K562 (cell line): ENCODE data around the gene TCF12. TPM values are rescaled to one million over a fixed set of nuclear protein-coding genes. Genes with fewer than 3 reads are reported as not detected.

Experiments
- ATAC-seq: fragments of 200-7000 bp; cut with Tn5 transposase; 3 replicates; pipeline ENCODE4 v1.9.1; 2020; ENCODE audit warnings: moderate library complexity
- BruUV-seq: library from RNA; stranded (reverse); fragments of 400-500 nt; replicated peaks from 2 replicates; lab custom pipeline; 2021; lab: Mats Ljungman, UMichigan
- CTCF ChIA-PET: fragments of 300-600 bp; formaldehyde crosslinking; extraction: SDS; loops from one replicate; lab custom pipeline; 2021; ENCODE audit warnings: low intra/inter-chr PET ratio; lab: Yijun Ruan, JAX
- POLR2A ChIA-PET: fragments of 300-600, 350-650 bp; sonication (Branson Sonifier 250); formaldehyde crosslinking; extraction: SDS; loops from one replicate; lab custom pipeline; 2021; ENCODE audit warnings: antibody characterized with exemption, inconsistent platforms; lab: Yijun Ruan, JAX
- DNase-seq, 4 experiments: peaks; one replicate each; pipeline versions ENCODE4 v3.0.0 to v3.0.0-alpha.2; 2011 to 2018; ENCODE audit warnings: low spot score in 3 of 4, mixed read lengths in 3 of 4; ENCODE audit errors: extremely low read depth in 1 of 4
- FAIRE-seq: peaks from 2 replicates; lab custom pipeline; 2011; peaks lifted over from hg19 to GRCh38; lab: Jason Lieb, UNC
- H2AFZ ChIP-seq: 2 replicates; pipeline ENCODE4 v1.6.0; 2011; ENCODE audit warnings: low read depth, low read length, control low read depth, inconsistent platforms
- H3K27ac ChIP-seq: fragments of 200-600 bp; 3 replicates; pipeline ENCODE4 v1.8.0; 2011; ENCODE audit warnings: low read depth, mild to moderate bottlenecking, control low read depth, inconsistent platforms, low read length, moderate library complexity, mixed read lengths; ENCODE audit errors: extremely low read depth
- H3K27me3 ChIP-seq, 2 experiments: fragments of 300-600 bp in 1 of 2; 2 replicates in 1 of 2; 3 replicates in 1 of 2; pipeline versions ENCODE4 v1.6.0 to v1.8.0; 2011; ENCODE audit warnings: inconsistent platforms in 2 of 2, low read length in 2 of 2, mild to moderate bottlenecking in 1 of 2, mixed read lengths in 1 of 2, moderate library complexity in 1 of 2; ENCODE audit not compliant: control insufficient read depth in 2 of 2, insufficient read depth in 2 of 2
- H3K36me3 ChIP-seq: fragments of 300-600 bp; 3 replicates; pipeline ENCODE4 v1.8.0; 2011; ENCODE audit warnings: mild to moderate bottlenecking, low read length, inconsistent platforms; ENCODE audit not compliant: control insufficient read depth, insufficient read depth
- H3K4me1 ChIP-seq, 2 experiments: fragments of 200-600 bp in 1 of 2; replicated peaks in 1 of 2; 2 replicates in 1 of 2; 3 replicates in 1 of 2; pipeline versions ENCODE4 v1.5.1 to v1.8.0; 2011; ENCODE audit warnings: inconsistent platforms in 2 of 2, low read length in 2 of 2, mild to moderate bottlenecking in 1 of 2, mixed read lengths in 1 of 2, moderate library complexity in 1 of 2; ENCODE audit not compliant: control insufficient read depth in 2 of 2, insufficient read depth in 2 of 2
- H3K4me2 ChIP-seq: 2 replicates; pipeline ENCODE4 v1.6.1; 2011; ENCODE audit warnings: low read length, control low read depth, inconsistent platforms, mixed read lengths; ENCODE audit not compliant: insufficient read depth
- H3K4me3 ChIP-seq: fragments of 200-600 bp; sonication (generic), shearing (Covaris generic); 2 replicates; pipeline ENCODE4 v1.5.1; 2016; ENCODE audit warnings: control low read depth, inconsistent platforms
- H3K79me2 ChIP-seq: fragments of 200-600 bp; 3 replicates; pipeline ENCODE4 v1.8.0; 2011; ENCODE audit warnings: low read length, inconsistent platforms; ENCODE audit not compliant: control insufficient read depth, insufficient read depth
- H3K9ac ChIP-seq, 2 experiments: 2 replicates each; pipeline versions ENCODE4 v1.6.0 to v1.6.1; 2011; ENCODE audit warnings: low read depth in 2 of 2, low read length in 2 of 2, control low read depth in 1 of 2, inconsistent platforms in 1 of 2, mild to moderate bottlenecking in 1 of 2, mixed read lengths in 1 of 2; ENCODE audit not compliant: insufficient read depth in 1 of 2
- H3K9me1 ChIP-seq: one replicate; pipeline ENCODE4 v1.6.0; 2011; ENCODE audit warnings: inconsistent platforms, mild to moderate bottlenecking, low read length, moderate library complexity; ENCODE audit not compliant: control insufficient read depth, insufficient read depth
- H3K9me3 ChIP-seq: replicated peaks from 2 replicates; pipeline ENCODE4 v1.5.1; 2011; ENCODE audit warnings: low read depth, low read length, inconsistent platforms; ENCODE audit not compliant: control insufficient read depth, insufficient read depth
- H4K20me1 ChIP-seq: replicated peaks from 2 replicates; pipeline ENCODE4 v1.6.1; 2011; ENCODE audit warnings: low read length, inconsistent platforms, mixed read lengths; ENCODE audit not compliant: control insufficient read depth, insufficient read depth
- C11orf30 ChIP-seq: fragments of 450-650 bp; IDR thresholded peaks from 2 replicates; pipeline ENCODE4 v1.6.1; 2016; ENCODE audit warnings: low read depth, mild to moderate bottlenecking
- E2F5 ChIP-seq: sonication (generic); formaldehyde crosslinking; IDR thresholded peaks from 2 replicates; pipeline ENCODE4 v1.8.0; 2022; ENCODE audit warnings: mild to moderate bottlenecking, missing genetic modification reagents
- GABPB2 ChIP-seq: fragments of 250-450 bp; sonication (Bioruptor Pico); conservative IDR thresholded peaks from 2 replicates; pipeline ENCODE4 v1.5.1; 2021; ENCODE audit warnings: mild to moderate bottlenecking
- HCFC1 ChIP-seq: IDR thresholded peaks from 2 replicates; pipeline ENCODE4 v1.6.1; 2012; ENCODE audit warnings: low read depth, low read length, improper control_type of control experiment
- MEF2D ChIP-seq: conservative IDR thresholded peaks from 2 replicates; pipeline ENCODE4 v1.6.1; 2016; ENCODE audit warnings: low read depth, missing genetic modification characterization, missing compliant biosample characterization
- MXI1 ChIP-seq: IDR thresholded peaks from 2 replicates; pipeline ENCODE4 v1.6.1; 2011; ENCODE audit warnings: low read depth, mild to moderate bottlenecking, improper control_type of control experiment, low read length
- NCOA1 ChIP-seq: fragments of 450-650 bp; IDR thresholded peaks from 2 replicates; pipeline ENCODE4 v1.6.1; 2016; ENCODE audit warnings: low read depth
- NR2C2 ChIP-seq, 2 experiments: fragments of 200-800 bp in 1 of 2; sonication (Bioruptor generic) in 1 of 2; sonication (generic) in 1 of 2; formaldehyde crosslinking in 1 of 2; IDR thresholded peaks; 2 replicates each; pipeline versions ENCODE4 v1.6.1 to v1.8.0; 2016 to 2022; ENCODE audit warnings: mild to moderate bottlenecking in 1 of 2, missing compliant biosample characterization in 1 of 2, missing genetic modification characterization in 1 of 2, missing genetic modification reagents in 1 of 2
- PTTG1 ChIP-seq: fragments of 450-650 bp; IDR thresholded peaks from 2 replicates; pipeline ENCODE4 v1.6.1; 2016; ENCODE audit warnings: low read depth, mild to moderate bottlenecking, missing genetic modification characterization, missing compliant biosample characterization
- SIX5 ChIP-seq, 2 experiments: IDR thresholded peaks; 2 replicates each; pipeline ENCODE4 v1.6.1; 2011; ENCODE audit warnings: low read length in 2 of 2, borderline replicate concordance in 1 of 2, low read depth in 1 of 2, mild to moderate bottlenecking in 1 of 2, moderate library complexity in 1 of 2; ENCODE audit not compliant: insufficient read depth in 1 of 2
- SRSF3 ChIP-seq: fragments of 200-400 bp; formaldehyde crosslinking; IDR thresholded peaks from 2 replicates; pipeline ENCODE4 v1.6.1; 2016; ENCODE audit warnings: mild to moderate bottlenecking, low read length, moderate library complexity; ENCODE audit not compliant: insufficient read depth
- ZC3H8 ChIP-seq: fragments of 450-650 bp; IDR thresholded peaks from 2 replicates; pipeline ENCODE4 v1.6.1; 2017
- ZNF316 ChIP-seq: fragments of 450-650 bp; IDR thresholded peaks from 2 replicates; pipeline ENCODE4 v1.6.1; 2016
- ZNF347 ChIP-seq: fragments of 450-650 bp; formaldehyde crosslinking; IDR thresholded peaks from 2 replicates; pipeline ENCODE4 v1.4.0; 2020; ENCODE audit warnings: low read depth, mild to moderate bottlenecking, moderate library complexity
- WGBS: fragments of 100-300 bp; shearing (Covaris generic); methylation state at CpG from one replicate; pipeline ENCODE4 v1.1.6; 2016; ENCODE audit warnings: low coverage, mixed read lengths; ENCODE audit not compliant: insufficient coverage; ENCODE audit errors: missing lambda C conversion rate; 5-methylcytosine and 5-hydroxymethylcytosine counted together
- in situ Hi-C: fragments of 300-500 bp; cut with MboI; formaldehyde crosslinking; loops from 4 replicates; pipeline ENCODE4 v1.15.0; 2018; ENCODE audit warnings: inconsistent platforms, mixed read lengths
- intact Hi-C: fragments of 100-400 bp; cut with micrococcal nuclease; formaldehyde crosslinking; loops from 2 replicates; pipeline ENCODE4 v1.14.2; 2022
- polyA plus RNA-seq, 8 experiments: library from polyadenylated mRNA; depleted of rRNA in 4 of 8; stranded (reverse) in 5 of 8; unstranded in 3 of 8; fragments of >200 nt; fragmentation: Nextera tagmentation in 2 of 8; fragmentation: Illumina TruSeq in 1 of 8; extraction: Ambion mirVana in 2 of 8; extraction: Trizol in 1 of 8; gene quantifications; 2 replicates each; pipeline versions ENCODE4 v1.2.1 to v1.2.3, GENCODE V29; 2011 to 2014; ENCODE audit warnings: inconsistent platforms in 1 of 8, missing spikeins in 1 of 8
- total RNA-seq, 7 experiments: library from RNA; depleted of rRNA in 6 of 7; stranded (reverse); fragments of >200 nt in 6 of 7; fragmentation: Illumina TruSeq in 2 of 7; extraction: Trizol in 2 of 7; gene quantifications; 2 replicates each; pipeline versions ENCODE4 v1.2.1 to v1.2.3, GENCODE V29; 2011 to 2021; ENCODE audit warnings: low replicate concordance in 1 of 7

Gene TCF12
- total and polyA plus RNA-seq, 9 of the 15 experiments (the other 6 are each of a cell fraction or from before 2014, with no cell fraction given): 10.5 to 132 (median 52.9) TPM

DNA sequence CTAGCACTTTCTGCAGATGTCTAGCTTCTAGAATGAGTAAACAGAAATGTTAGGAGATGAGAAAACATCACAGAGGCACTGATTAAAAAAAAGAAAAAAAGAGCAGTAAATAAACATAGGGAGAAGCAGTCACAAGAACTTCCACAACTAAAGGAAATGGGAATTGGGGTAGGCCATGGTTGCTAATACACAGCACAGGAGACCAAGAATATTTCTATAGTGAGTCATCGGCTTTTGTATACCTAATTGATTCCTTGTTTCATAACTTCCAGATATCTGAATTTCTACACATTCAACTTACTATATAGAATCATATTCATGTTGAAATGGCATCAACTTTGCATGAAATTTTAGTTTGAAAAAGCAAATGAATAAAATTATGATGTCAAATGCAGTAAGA, 47.3 kb upstream of the TCF12 start:
- no peaks in the 10 kb centered on the region for H3K79me2 ChIP-seq

DNA sequence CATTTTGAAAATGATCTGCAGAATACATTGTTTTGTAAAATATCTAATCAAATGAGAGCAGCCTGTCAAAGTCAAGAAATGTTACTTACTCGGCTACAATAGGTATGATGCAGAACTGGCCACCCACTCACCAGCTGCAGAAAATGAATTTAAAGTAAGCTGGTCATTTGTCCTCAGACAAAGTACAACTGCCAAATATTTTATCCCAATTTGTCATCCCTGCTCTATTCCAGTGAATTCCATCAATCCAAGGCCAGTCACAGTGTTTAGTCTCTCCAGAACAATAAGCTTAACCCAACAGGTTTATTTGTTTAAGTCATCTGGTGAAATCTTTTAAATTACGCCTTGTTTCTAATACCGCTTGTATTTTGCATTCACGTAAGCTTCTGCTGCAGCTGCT, 46.6 kb upstream of the TCF12 start:
- Histone ChIP-seq H3K79me2 (no peaks in the 10 kb centered on the region), H3K9ac (no peak overlapping the region), H3K4me2 (no peak overlapping the region), H3K36me3 (no peaks in the 10 kb centered on the region), H3K9me1 (no peaks in the 10 kb centered on the region), H3K27ac (no peak overlapping the region), H3K9me3 (no peaks in the 10 kb centered on the region), H2AFZ (no peak overlapping the region), H3K4me3 (no peak overlapping the region), H4K20me1 (no peaks in the 10 kb centered on the region), H3K27me3 (no peaks in the 10 kb centered on the region)
- intact Hi-C loops: no loop called here
- ATAC-seq: no peak
- no TSS peak for BruUV-seq
- POLR2A ChIA-PET: interaction anchor here (0.5 to 1.2 kb wide), 2 partner anchors 49 to 184 kb away, joined by 3 read pairs; no protein-coding TSS in a partner anchor
- WGBS: 54% methylated on average over 4 of the region's 4 CpGs
- in situ Hi-C loops: loop anchor here (5.0 kb wide), 1 partner anchor 380 kb away; no protein-coding TSS in a partner anchor
- TF ChIP-seq SRSF3 (no peak), GABPB2 (CRISPR knock-in tag) (no peak), HCFC1 (no peak), PTTG1 (no peak), NR2C2 (CRISPR knock-in tag; IDR thresholded peaks at IDR 0.05) (no peak), NR2C2 (tag; IDR thresholded peaks at IDR 0.05) (no peak), MXI1 (no peak), ZNF347 (CRISPR knock-in tag) (no peak), MEF2D (tag) (no peak), E2F5 (CRISPR knock-in tag) (no peak), C11orf30 (no peak), NCOA1 (no peak)
- TF ChIP-seq, all 486 proteins: peak for 0
- H3K4me1 ChIP-seq: no peaks in the 10 kb centered on the region
- CTCF ChIA-PET: no interaction called here
- no peak for FAIRE-seq
- no peak for DNase-seq

More for the DNA sequence above, 47.3 kb upstream of the TCF12 start:
- Histone ChIP-seq H2AFZ (no peak overlapping the region), H3K9me3 (no peaks in the 10 kb centered on the region), H3K4me3 (no peak overlapping the region), H3K4me2 (no peak overlapping the region)
- ATAC-seq: no peak
- intact Hi-C loops (no loop called here), in situ Hi-C loops (loop anchor here (5.0 kb wide), 1 partner anchor 379 kb away; no protein-coding TSS in a partner anchor)
- POLR2A ChIA-PET: interaction anchor here (1.2 kb wide), 1 partner anchor 49 kb away, joined by 3 read pairs; no protein-coding TSS in a partner anchor
- TF ChIP-seq ZC3H8 (no peak), SIX5 (IDR thresholded peaks at IDR 0.05; ENCODE audit: borderline replicate concordance in 1 of 2, insufficient read depth in 1 of 2, low read depth in 1 of 2, low read length in 2 of 2) (no peak), ZNF316 (0 out of 2 replicates have a peak, but pooled peaks have one; percentile 4)
- TF ChIP-seq, all 486 proteins: peak for 1
- Histone ChIP-seq H3K9me1 (no peaks in the 10 kb centered on the region), H3K36me3 (no peaks in the 10 kb centered on the region), H3K4me1 (no peaks in the 10 kb centered on the region), H3K27me3 (no peaks in the 10 kb centered on the region), H3K27ac (no peak overlapping the region), H4K20me1 (no peaks in the 10 kb centered on the region), H3K9ac (no peak overlapping the region)
- CTCF ChIA-PET: no interaction called here
- 21% methylated on average over 1 of the region's 1 CpG for WGBS
- DNase-seq (no peak), FAIRE-seq (no peak)
- no TSS peak for BruUV-seq
